Calu3 (cell line): ENCODE results near the gene PTCD2. TPM values are rescaled to one million over a fixed set of nuclear protein-coding genes. Genes with fewer than 3 reads are reported as not detected.

Experiments
- BruUV-seq: library from RNA; stranded (reverse); fragments of 400-500 nt; replicated peaks from 2 replicates; lab custom pipeline; 2021; lab: Mats Ljungman, UMichigan
- CTCF ChIA-PET: fragments of 300-600 bp; sonication (Branson Sonifier 250); formaldehyde crosslinking; loops from one replicate; lab custom pipeline; 2022; ENCODE audit warnings: antibody characterized with exemption; lab: Charles Lee
- DNase-seq: peaks from one replicate; pipeline ENCODE4 v3.0.0; 2022
- H3K27ac Mint-ChIP-seq: one replicate; pipeline ENCODE4 v1.8.0; 2022; ENCODE audit warnings: mixed read lengths; ENCODE audit not compliant: unreplicated experiment
- H3K27me3 Mint-ChIP-seq: one replicate; pipeline ENCODE4 v1.8.0; 2022; ENCODE audit warnings: mixed read lengths; ENCODE audit not compliant: unreplicated experiment
- H3K36me3 Mint-ChIP-seq: one replicate; pipeline ENCODE4 v1.8.0; 2022; ENCODE audit warnings: mild to moderate bottlenecking, moderate library complexity, mixed read lengths; ENCODE audit not compliant: insufficient read depth, unreplicated experiment
- H3K4me1 Mint-ChIP-seq: one replicate; pipeline ENCODE4 v1.8.0; 2022; ENCODE audit warnings: mild to moderate bottlenecking, low read depth, mixed read lengths; ENCODE audit not compliant: unreplicated experiment
- H3K4me3 Mint-ChIP-seq: one replicate; pipeline ENCODE4 v1.8.0; 2022; ENCODE audit warnings: mild to moderate bottlenecking, low read depth, moderate library complexity, mixed read lengths; ENCODE audit not compliant: unreplicated experiment
- H3K9me3 Mint-ChIP-seq: one replicate; pipeline ENCODE4 v1.8.0; 2022; ENCODE audit warnings: low read depth, mixed read lengths; ENCODE audit not compliant: unreplicated experiment
- intact Hi-C: fragments of 100-400 bp; cut with micrococcal nuclease; formaldehyde crosslinking; loops from one replicate; pipeline ENCODE4 v1.10.0; 2022; ENCODE audit not compliant: unreplicated experiment
- total RNA-seq: library from RNA; stranded (reverse); gene quantifications from 2 replicates; pipeline ENCODE4 v1.2.3, GENCODE V29; 2022
- TF ChIP-seq, protein P1 (sequence below): fragments of 200-600 bp; IDR thresholded peaks from one replicate; pipeline ENCODE4 v1.8.0; 2022; ENCODE audit warnings: antibody characterized with exemption; ENCODE audit not compliant: unreplicated experiment

PTCD2 gene
- total RNA-seq, 1 experiment from 2014 or later = 14.3 TPM

DNA sequence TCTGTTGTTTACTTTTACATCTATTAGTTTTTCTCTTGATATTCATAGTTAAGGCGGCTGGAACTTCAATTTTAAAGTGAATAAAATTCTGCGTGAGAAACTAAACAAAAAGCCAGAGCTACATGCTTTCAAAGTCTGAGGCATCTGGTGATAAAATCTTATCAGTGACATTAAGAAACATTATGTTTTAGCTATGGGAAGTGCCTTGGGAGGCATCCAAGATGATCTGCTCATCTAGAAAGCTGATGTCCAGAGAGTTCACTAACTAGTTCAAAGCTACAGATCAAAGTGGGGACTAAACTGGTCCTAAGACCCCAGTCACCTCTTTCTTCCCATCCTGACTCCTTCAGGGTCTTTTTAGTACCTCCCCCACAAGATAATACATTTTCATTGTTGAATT is 37.3 kb upstream of the PTCD2 start:
- peak overlapping the region; percentile 77 for H3K27ac Mint-ChIP-seq
- H3K36me3 Mint-ChIP-seq = peaks cover 21% of the 10 kb centered on the region
- CTCF ChIA-PET = no interaction called here
- no peaks in the 10 kb centered on the region for H3K27me3 Mint-ChIP-seq
- no peak for DNase-seq
- H3K4me1 Mint-ChIP-seq = peaks cover 27% of the 10 kb centered on the region
- BruUV-seq = no TSS peak
- no peak overlapping the region for H3K4me3 Mint-ChIP-seq
- no peaks in the 10 kb centered on the region for H3K9me3 Mint-ChIP-seq
- TF ChIP-seq, protein P1, sequence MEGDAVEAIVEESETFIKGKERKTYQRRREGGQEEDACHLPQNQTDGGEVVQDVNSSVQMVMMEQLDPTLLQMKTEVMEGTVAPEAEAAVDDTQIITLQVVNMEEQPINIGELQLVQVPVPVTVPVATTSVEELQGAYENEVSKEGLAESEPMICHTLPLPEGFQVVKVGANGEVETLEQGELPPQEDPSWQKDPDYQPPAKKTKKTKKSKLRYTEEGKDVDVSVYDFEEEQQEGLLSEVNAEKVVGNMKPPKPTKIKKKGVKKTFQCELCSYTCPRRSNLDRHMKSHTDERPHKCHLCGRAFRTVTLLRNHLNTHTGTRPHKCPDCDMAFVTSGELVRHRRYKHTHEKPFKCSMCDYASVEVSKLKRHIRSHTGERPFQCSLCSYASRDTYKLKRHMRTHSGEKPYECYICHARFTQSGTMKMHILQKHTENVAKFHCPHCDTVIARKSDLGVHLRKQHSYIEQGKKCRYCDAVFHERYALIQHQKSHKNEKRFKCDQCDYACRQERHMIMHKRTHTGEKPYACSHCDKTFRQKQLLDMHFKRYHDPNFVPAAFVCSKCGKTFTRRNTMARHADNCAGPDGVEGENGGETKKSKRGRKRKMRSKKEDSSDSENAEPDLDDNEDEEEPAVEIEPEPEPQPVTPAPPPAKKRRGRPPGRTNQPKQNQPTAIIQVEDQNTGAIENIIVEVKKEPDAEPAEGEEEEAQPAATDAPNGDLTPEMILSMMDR = no peak
- intact Hi-C loops = no loop called here

DNA sequence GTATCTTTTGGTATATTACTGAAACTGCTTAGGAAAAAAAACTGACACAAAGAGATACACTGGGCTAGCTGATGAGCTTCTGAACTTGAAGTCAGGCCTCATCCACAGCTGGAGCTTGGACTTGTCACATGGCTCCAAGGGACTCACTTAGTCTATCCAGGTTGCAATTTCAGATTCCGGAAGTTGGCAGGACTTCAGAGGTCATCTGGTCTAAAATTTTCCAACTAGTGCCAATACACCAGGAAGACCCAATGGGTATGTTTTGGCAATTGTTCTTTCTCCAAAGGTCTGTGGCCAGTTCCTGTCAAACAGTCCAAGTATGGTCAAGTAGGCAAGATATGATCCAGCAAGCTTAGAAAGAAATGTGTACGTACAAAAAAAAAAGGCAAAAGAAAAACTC is 36.8 kb upstream of the PTCD2 start:
- TF ChIP-seq, protein P1 = no peak
- Mint-ChIP-seq H3K4me3 (no peak overlapping the region), H3K27ac (peak overlapping the region; percentile 77), H3K27me3 (no peaks in the 10 kb centered on the region), H3K36me3 (peaks cover 21% of the 10 kb centered on the region), H3K9me3 (no peaks in the 10 kb centered on the region), H3K4me1 (peaks cover 27% of the 10 kb centered on the region)
- no TSS peak for BruUV-seq
- CTCF ChIA-PET = no interaction called here
- intact Hi-C loops = no loop called here
- DNase-seq = no peak

DNA sequence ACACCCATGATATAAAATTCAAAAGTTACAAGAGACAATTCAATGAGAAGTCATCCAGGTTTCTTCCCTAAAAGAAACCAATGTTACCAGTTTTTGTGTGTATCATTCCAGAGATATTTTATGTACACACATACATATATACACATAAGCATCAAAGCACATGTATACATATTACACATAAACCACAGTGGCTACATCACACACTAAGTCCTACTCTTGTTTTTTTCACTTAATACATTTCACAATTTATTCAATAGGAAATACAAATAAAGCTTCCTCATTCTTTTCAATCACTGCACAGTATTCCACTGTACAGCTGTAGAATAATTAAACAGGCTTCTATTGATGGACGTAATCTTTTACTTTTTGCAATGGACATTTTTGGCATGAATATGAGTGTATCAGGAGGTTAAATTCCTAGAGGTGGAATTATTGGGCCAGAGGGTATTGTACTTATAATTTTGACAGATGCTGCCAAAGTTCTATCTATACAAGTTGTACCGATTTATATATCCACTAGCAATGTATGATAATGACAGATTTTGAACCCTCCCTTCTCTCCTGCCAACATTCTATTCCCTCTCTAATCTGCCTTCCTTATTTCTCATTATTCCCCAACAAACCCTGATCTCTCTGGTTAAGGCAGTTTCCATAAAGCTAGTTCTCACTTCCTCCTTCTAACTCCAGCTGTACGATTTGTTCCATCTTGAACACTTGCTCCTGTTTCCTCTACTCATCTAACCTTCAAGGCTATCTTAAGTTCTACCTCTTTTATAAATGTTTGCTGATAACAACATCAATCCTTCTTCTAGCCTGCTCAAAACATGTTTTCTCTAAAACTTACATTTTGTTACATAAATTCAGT is 35.4 kb upstream of the PTCD2 start:
- no peak overlapping the region for H3K4me3 Mint-ChIP-seq
- peaks cover 13% of the 10 kb centered on the region for H3K36me3 Mint-ChIP-seq
- no peak for DNase-seq
- H3K27me3 Mint-ChIP-seq = no peaks in the 10 kb centered on the region
- BruUV-seq = no TSS peak
- peaks cover 27% of the 10 kb centered on the region for H3K4me1 Mint-ChIP-seq
- CTCF ChIA-PET = interaction anchor here (0.5 to 1.3 kb wide), 6 partner anchors 20 to 565 kb away, joined by 3 to 5 read pairs (median 4); no protein-coding TSS in a partner anchor
- peak overlapping the region; percentile 74 for H3K27ac Mint-ChIP-seq
- intact Hi-C loops = no loop called here
- no peaks in the 10 kb centered on the region for H3K9me3 Mint-ChIP-seq
- TF ChIP-seq, protein P1 = no peak

DNA sequence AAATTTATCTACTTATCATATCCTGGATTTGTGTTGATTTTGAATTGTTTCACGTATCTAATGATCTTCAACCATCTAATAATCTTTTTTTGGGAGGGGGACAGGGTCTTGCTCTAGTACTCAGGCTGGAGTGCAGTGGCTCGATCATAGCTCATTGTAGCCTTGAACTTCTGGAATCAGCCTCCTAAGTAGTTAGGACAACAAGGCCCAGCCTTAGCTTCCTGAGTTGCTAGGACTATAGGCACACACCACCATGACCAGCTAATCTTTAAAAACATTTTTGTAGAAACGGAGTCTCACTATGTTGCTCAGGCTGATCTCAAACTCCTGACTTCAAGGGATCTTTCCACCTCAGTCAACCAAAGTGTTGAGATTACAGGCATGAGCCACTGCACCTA is 34.8 kb upstream of the PTCD2 start:
- TF ChIP-seq, protein P1 = no peak
- DNase-seq = no peak
- Mint-ChIP-seq H3K36me3 (peaks cover 13% of the 10 kb centered on the region), H3K27me3 (no peaks in the 10 kb centered on the region), H3K27ac (peak overlapping the region; percentile 74), H3K4me1 (peaks cover 27% of the 10 kb centered on the region), H3K9me3 (no peaks in the 10 kb centered on the region), H3K4me3 (no peak overlapping the region)
- intact Hi-C loops = no loop called here
- CTCF ChIA-PET = interaction anchor here (1.1 kb wide), 1 partner anchor 20 kb away, joined by 5 read pairs; no protein-coding TSS in a partner anchor
- no TSS peak for BruUV-seq
